Measurements from ENCODE around the gene CRLF2.
"Not testable (repeated sequence)": the region's sequence is repeated elsewhere in the genome, so short reads cannot be mapped to it uniquely, and the experiment has no call there.

The CRLF2 gene, protein sequence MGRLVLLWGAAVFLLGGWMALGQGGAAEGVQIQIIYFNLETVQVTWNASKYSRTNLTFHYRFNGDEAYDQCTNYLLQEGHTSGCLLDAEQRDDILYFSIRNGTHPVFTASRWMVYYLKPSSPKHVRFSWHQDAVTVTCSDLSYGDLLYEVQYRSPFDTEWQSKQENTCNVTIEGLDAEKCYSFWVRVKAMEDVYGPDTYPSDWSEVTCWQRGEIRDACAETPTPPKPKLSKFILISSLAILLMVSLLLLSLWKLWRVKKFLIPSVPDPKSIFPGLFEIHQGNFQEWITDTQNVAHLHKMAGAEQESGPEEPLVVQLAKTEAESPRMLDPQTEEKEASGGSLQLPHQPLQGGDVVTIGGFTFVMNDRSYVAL

DNA sequence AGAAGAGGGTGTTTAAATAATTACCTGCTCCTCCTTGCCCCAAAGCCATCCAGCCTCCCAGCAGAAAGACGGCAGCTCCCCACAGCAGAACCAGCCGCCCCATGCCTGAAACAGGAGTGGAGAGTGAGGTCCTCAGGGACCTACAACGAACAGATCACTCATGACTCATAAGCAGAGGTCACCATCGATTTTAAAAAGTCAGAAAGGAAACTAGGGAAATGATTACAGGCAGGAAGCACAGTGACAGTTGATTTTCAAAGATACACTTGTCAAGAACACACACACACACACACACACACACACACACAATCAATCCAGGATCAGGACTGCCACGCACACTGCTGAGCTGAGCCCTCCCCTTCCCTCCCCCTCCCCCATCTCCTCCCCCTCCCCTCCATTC lies at the start of gene CRLF2:
CRLF2 (minus strand) TSS at position 118 of the 400 bp plus-strand sequence; CDS start at position 103, 15 bp downstream.
- no peak for DNase-seq (ENCODE audit: insufficient read length, low spot score)
- TF ChIP-seq, protein P1, sequence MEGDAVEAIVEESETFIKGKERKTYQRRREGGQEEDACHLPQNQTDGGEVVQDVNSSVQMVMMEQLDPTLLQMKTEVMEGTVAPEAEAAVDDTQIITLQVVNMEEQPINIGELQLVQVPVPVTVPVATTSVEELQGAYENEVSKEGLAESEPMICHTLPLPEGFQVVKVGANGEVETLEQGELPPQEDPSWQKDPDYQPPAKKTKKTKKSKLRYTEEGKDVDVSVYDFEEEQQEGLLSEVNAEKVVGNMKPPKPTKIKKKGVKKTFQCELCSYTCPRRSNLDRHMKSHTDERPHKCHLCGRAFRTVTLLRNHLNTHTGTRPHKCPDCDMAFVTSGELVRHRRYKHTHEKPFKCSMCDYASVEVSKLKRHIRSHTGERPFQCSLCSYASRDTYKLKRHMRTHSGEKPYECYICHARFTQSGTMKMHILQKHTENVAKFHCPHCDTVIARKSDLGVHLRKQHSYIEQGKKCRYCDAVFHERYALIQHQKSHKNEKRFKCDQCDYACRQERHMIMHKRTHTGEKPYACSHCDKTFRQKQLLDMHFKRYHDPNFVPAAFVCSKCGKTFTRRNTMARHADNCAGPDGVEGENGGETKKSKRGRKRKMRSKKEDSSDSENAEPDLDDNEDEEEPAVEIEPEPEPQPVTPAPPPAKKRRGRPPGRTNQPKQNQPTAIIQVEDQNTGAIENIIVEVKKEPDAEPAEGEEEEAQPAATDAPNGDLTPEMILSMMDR (IDR thresholded peaks at IDR 0.05; ENCODE audit: insufficient read depth, missing control alignments): no peak
- FAIRE-seq: no peak

DNA sequence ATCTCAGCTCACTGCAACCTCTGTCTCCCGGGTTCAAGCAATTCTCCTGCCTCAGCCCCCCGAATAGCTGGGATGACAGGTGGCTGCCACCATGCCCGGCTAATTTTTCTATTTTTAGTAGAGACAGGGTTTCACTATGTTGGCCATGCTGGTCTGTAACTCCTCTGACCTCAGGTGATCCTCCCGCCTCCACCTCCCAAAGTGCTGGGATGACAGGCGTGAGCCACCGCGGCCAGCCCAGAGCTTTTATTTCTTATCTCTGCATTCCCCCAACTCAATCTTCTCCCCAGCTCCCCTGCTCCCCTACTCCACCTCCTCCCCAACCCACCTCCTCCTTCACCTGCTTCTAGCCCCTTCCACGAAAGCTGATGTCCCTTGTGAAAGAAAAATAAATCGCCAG lies 49.3 kb upstream of the CRLF2 start:
- FAIRE-seq; DNase-seq (ENCODE audit: insufficient read length, low spot score): not testable (repeated sequence)

DNA sequence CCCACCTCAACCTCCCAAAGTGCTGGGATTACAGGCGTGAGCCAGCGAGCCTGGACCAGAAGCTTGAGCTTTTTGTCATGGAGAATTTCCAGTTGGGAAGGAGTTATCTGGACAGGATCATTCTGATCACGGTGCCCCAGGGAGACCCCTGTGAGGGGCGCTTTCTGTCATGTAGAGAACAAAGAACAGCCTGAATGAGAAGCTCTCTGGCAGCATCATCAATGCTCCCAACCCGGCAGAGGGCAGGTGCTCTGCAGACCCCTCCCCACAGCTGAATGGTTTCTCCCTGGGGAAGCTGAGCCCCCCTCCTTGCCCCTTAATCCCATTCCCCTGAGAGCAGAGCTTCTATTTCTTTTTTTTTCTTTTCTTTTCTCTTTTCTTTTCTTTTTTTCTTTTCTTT lies 48.8 kb upstream of the CRLF2 start:
- TF ChIP-seq, protein P1 (IDR thresholded peaks at IDR 0.05; ENCODE audit: insufficient read depth, missing control alignments): no peak

DNA sequence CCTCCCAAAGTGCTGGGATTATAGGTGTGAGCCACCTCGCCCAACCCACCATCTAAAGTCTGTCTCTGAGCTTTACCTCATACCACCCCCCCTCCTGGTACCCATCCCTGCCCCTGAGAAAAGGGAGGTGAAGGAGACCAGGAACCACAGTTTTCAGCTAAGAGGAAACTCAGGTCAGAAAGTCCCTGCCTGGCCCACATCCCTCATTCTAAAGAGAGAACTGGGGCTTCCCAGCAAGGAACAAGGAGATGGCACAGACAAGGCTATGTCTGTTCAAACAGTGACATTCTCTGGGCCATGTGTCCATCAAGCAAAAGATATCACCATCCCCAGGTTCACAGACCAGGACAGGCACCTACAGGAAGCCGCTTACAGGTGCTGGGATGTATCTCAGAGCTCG lies 40.4 kb upstream of the CRLF2 start:
- DNase-seq (ENCODE audit: insufficient read length, low spot score) (no peak), FAIRE-seq (no peak)
- TF ChIP-seq, protein P1 (IDR thresholded peaks at IDR 0.05; ENCODE audit: insufficient read depth, missing control alignments): no peak

More for the DNA sequence above, 48.8 kb upstream of the CRLF2 start:
- FAIRE-seq: no peak
- DNase-seq (ENCODE audit: insufficient read length, low spot score): no peak

DNA sequence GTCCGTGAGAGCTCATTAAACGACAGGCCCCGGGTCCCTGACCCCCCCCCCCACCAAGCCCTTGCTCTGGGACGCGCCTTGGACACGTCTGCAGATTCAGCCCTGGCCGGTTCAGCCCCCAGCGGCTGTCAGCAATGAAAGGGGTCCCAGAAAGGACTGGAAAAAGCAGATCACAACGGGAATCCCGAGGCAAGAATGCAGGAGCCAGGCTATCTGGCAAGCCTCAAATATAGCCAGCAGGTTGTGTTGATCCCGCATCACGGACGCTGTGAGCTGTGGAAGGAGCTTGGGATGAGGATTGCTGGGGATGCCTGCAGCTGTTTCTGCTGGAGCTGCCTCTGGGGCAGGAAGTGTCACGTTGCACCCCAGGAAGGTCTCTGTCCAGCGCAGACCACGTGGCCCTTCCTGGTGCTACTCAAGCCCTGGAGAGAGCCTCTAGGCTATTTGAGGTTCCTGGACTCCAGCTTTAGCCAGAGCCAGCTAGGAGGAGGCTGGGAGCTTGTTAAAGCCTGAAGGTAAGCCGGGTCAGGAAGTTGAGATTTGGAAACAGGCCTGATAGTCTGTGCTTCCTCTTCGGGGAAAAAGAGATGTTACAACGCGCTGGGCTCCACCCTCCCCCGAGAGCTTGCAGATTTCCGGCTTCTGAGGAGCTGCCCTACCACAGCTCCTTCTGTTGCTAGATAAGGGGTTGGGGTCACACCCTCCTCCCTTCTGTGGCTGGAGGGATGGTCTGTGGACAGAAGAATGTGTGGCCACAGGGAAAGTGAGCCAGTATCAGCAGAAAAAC lies 36.8 kb upstream of the CRLF2 start:
- FAIRE-seq (no peak), DNase-seq (ENCODE audit: insufficient read length, low spot score) (no peak)
- TF ChIP-seq, protein P1 (IDR thresholded peaks at IDR 0.05; ENCODE audit: insufficient read depth, missing control alignments): no peak

DNA sequence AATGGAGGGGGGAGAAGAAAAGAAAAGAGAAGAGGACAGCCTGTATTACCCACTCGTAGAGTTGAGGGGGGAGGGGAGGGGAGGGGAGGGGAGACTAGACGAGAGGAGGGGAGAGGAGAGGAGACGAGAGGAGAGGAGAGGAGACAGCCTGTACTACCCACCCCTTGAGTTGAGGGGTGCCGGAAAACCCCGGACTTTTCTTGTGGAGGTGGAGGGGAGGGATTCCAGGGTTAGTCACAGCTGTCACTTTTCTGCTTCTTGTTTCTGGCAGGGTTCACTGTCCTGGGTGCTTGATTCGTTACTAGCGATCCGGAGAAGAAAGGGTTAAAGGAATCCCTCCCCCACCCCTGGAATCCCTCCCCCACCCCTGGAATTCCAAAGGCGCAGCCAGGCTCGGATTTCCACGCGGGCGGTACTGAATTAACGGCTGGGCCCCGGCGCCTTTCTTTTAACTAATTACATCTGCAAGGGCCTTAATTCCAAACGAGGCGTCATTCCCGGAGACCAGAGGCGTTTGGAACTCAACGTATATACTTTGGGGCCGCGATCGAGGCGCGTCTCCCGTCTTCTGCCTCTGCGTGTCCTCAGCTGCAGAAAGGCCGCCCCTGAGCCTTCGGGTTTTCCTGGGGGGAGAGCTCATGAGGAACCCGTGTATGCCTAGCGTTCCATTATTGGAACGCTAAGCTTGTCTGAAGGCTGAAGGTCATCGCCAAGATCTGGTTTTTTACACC lies 36.0 kb upstream of the CRLF2 start:
- TF ChIP-seq, protein P1 (IDR thresholded peaks at IDR 0.05; ENCODE audit: insufficient read depth, missing control alignments): no peak

DNA sequence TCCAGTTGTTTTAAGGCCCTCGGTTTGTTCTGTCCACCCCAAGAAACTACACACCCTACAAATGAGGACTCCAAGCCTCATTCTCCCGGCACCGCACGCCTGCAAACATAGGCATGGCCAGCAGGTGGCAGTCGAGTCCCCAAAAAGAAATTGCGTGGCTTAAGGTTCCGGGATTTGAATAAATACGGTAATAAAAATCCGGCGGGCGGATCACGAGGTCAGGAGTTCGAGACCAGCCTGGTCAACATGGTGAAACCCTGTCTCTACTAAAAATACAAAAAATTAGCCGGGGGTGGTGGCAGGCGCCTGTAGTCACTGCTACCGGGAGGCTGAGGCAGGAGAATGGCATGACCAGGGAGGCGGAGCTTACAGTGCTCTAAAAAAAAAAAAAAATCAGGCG lies 34.4 kb upstream of the CRLF2 start:
- DNase-seq (ENCODE audit: insufficient read length, low spot score) (no peak), FAIRE-seq (no peak)
- TF ChIP-seq, protein P1 (IDR thresholded peaks at IDR 0.05; ENCODE audit: insufficient read depth, missing control alignments): peak; percentile 93

More for the DNA sequence above, 36.0 kb upstream of the CRLF2 start:
- FAIRE-seq (no peak), DNase-seq (ENCODE audit: insufficient read length, low spot score) (no peak)
